ENCODE data around the gene SLC10A6. TPM values are rescaled to one million over a fixed set of nuclear protein-coding genes. Genes with fewer than 3 reads are reported as not detected.

Gene SLC10A6
- total RNA-seq, 1 experiment from 2014 or later: not detected

DNA sequence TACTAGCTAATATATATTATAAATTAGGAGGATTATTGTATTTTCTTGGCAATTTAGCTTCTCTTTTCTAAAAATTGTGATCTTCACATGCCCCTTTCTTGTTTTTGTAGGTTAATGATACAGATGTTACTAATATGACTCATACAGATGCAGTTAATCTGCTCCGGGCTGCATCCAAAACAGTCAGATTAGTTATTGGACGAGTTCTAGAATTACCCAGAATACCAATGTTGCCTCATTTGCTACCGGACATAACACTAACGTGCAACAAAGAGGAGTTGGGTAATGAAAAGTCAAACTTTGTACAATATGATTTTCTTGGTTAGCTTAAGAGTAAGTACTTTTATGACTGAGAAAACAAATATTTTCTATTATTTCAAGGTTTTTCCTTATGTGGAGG is 74.1 kb downstream of the SLC10A6 start:
- DNase-seq: no peak
- H3K9me2 ChIP-seq (replicated peaks; ENCODE audit: low read length): no peaks in the 10 kb centered on the region
- no peak overlapping the region for H3K4me2 ChIP-seq (ENCODE audit: low read length)
- H3K27me3 ChIP-seq (ENCODE audit: low read length): no peaks in the 10 kb centered on the region
- no TSS peak for BruUV-seq (replicated peaks)
- no peak overlapping the region for H3K4me3 ChIP-seq (ENCODE audit: low read length)
- no peaks in the 10 kb centered on the region for H3K4me1 ChIP-seq (ENCODE audit: insufficient read depth, low read length)
- TF ChIP-seq EZH2phosphoT487 (IDR thresholded peaks at IDR 0.05; ENCODE audit: borderline replicate concordance, low read length) (no peak), EZH2 (IDR thresholded peaks at IDR 0.05; ENCODE audit: low read length, unreplicated experiment) (no peak)
- TF ChIP-seq, protein P1, sequence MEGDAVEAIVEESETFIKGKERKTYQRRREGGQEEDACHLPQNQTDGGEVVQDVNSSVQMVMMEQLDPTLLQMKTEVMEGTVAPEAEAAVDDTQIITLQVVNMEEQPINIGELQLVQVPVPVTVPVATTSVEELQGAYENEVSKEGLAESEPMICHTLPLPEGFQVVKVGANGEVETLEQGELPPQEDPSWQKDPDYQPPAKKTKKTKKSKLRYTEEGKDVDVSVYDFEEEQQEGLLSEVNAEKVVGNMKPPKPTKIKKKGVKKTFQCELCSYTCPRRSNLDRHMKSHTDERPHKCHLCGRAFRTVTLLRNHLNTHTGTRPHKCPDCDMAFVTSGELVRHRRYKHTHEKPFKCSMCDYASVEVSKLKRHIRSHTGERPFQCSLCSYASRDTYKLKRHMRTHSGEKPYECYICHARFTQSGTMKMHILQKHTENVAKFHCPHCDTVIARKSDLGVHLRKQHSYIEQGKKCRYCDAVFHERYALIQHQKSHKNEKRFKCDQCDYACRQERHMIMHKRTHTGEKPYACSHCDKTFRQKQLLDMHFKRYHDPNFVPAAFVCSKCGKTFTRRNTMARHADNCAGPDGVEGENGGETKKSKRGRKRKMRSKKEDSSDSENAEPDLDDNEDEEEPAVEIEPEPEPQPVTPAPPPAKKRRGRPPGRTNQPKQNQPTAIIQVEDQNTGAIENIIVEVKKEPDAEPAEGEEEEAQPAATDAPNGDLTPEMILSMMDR (conservative IDR thresholded peaks at IDR 0.05; ENCODE audit: low read depth, low read length): no peak
- H3K9me3 ChIP-seq (ENCODE audit: low read length): no peaks in the 10 kb centered on the region
- ChIA-PET CTCF (no interaction called here), POLR2A (ENCODE audit: unreplicated experiment) (no interaction called here)
- H3F3A ChIP-seq (ENCODE audit: low read length, unreplicated experiment): no peaks in the 10 kb centered on the region
- no peak overlapping the region for H3K9ac ChIP-seq (ENCODE audit: low read length)
- H2AFZ ChIP-seq (ENCODE audit: low read length): no peak overlapping the region
- no peaks in the 10 kb centered on the region for H3K36me3 ChIP-seq (ENCODE audit: low read depth, low read length)
- intact Hi-C loops (cut with micrococcal nuclease): no loop called here
- ATAC-seq: no peak
- H3K79me2 ChIP-seq (ENCODE audit: low read length): no peaks in the 10 kb centered on the region
- H4K20me1 ChIP-seq (ENCODE audit: low read length): no peaks in the 10 kb centered on the region
- no peak overlapping the region for H3K27ac ChIP-seq (ENCODE audit: low read length)

Other genes with a start within 250 kb of the SLC10A6 start
- gene C4orf36, start 43.0 kb upstream of the SLC10A6 start, total RNA-seq (2014; rRNA removed): 1.8 and 2.0 TPM in 2 replicates
- gene AFF1, start 85.6 kb upstream of the SLC10A6 start, total RNA-seq (2014; rRNA removed): 8.1 and 9.4 TPM in 2 replicates

All from PC-3 (cell line).